Caco-2 (cell line): Measurements from ENCODE around the gene DNAAF5. TPM values are rescaled to one million over a fixed set of nuclear protein-coding genes. Genes with fewer than 3 reads are reported as not detected.

Experiments used
- BruUV-seq: library from RNA; stranded (reverse); fragments of 400-500 nt; replicated peaks from 2 replicates; lab custom pipeline; 2021; lab: Mats Ljungman, UMichigan
- CTCF ChIA-PET: fragments of 300-600 bp; sonication (Branson Sonifier 250); formaldehyde crosslinking; loops from one replicate; lab custom pipeline; 2022; ENCODE audit warnings: antibody characterized with exemption; lab: Charles Lee
- POLR2A ChIA-PET: fragments of 300-600 bp; sonication (Branson Sonifier 250); formaldehyde crosslinking; loops from one replicate; lab custom pipeline; 2022; ENCODE audit warnings: antibody characterized with exemption; lab: Charles Lee
- DNase-seq, 2 experiments: peaks; one replicate each; pipeline versions ENCODE4 v3.0.0 to v3.0.0-alpha.2; 2020 to 2022
- H3K27me3 ChIP-seq: replicated peaks from 2 replicates; pipeline ENCODE4 v1.6.0; 2011; ENCODE audit warnings: low read length; ENCODE audit not compliant: control insufficient read depth, insufficient read depth
- H3K36me3 ChIP-seq: 2 replicates; pipeline ENCODE4 v1.5.1; 2011; ENCODE audit warnings: low read length; ENCODE audit not compliant: control insufficient read depth, insufficient read depth
- H3K4me1 ChIP-seq: fragments of 250-450 bp; sonication (Bioruptor Pico); 2 replicates; pipeline ENCODE4 v1.5.1; 2020; ENCODE audit warnings: mild to moderate bottlenecking
- H3K4me3 ChIP-seq: 2 replicates; pipeline ENCODE4 v1.5.1; 2011; ENCODE audit warnings: low read depth, mild to moderate bottlenecking, control low read depth, low read length
- H3K9me3 ChIP-seq: fragments of 250-450 bp; sonication (Bioruptor Pico); 2 replicates; pipeline ENCODE4 v1.5.1; 2020; ENCODE audit warnings: mild to moderate bottlenecking, moderate library complexity
- H3K27ac Mint-ChIP-seq: one replicate; pipeline ENCODE4 v1.8.0; 2022; ENCODE audit warnings: mixed read lengths; ENCODE audit not compliant: unreplicated experiment
- H3K27me3 Mint-ChIP-seq: one replicate; pipeline ENCODE4 v1.8.0; 2022; ENCODE audit warnings: mixed read lengths; ENCODE audit not compliant: insufficient read depth, unreplicated experiment
- H3K36me3 Mint-ChIP-seq: one replicate; pipeline ENCODE4 v1.8.0; 2022; ENCODE audit warnings: mild to moderate bottlenecking, mixed read lengths; ENCODE audit not compliant: insufficient read depth, unreplicated experiment
- H3K4me1 Mint-ChIP-seq: one replicate; pipeline ENCODE4 v1.8.0; 2022; ENCODE audit warnings: low read depth, mixed read lengths; ENCODE audit not compliant: unreplicated experiment
- H3K4me3 Mint-ChIP-seq: one replicate; pipeline ENCODE4 v1.8.0; 2022; ENCODE audit warnings: mild to moderate bottlenecking, moderate library complexity, mixed read lengths; ENCODE audit not compliant: unreplicated experiment
- H3K9me3 Mint-ChIP-seq: one replicate; pipeline ENCODE4 v1.8.0; 2022; ENCODE audit warnings: mixed read lengths; ENCODE audit not compliant: unreplicated experiment
- intact Hi-C: fragments of 100-400 bp; cut with micrococcal nuclease; formaldehyde crosslinking; loops from one replicate; pipeline ENCODE4 v1.10.0; 2022; ENCODE audit not compliant: unreplicated experiment
- total RNA-seq: library from RNA; stranded (reverse); gene quantifications from 2 replicates; pipeline ENCODE4 v1.2.3, GENCODE V29; 2022
- TF ChIP-seq, protein P1 (sequence below), 2 experiments: fragments of 200-600 bp in 1 of 2; IDR thresholded peaks; 1 replicate in 1 of 2; 2 replicates in 1 of 2; pipeline versions ENCODE4 v1.5.1 to v1.8.0; 2011 to 2022; ENCODE audit warnings: antibody characterized with exemption in 1 of 2, control low read depth in 1 of 2, inconsistent platforms in 1 of 2, low read depth in 1 of 2, low read length in 1 of 2, mild to moderate bottlenecking in 1 of 2, moderate library complexity in 1 of 2; ENCODE audit not compliant: insufficient read depth in 1 of 2, severe bottlenecking in 1 of 2, unreplicated experiment in 1 of 2

Gene DNAAF5
- total RNA-seq, 1 experiment from 2014 or later = 51.4 TPM

GRCh38 chr7:723541-723940 lies 3.0 kb upstream of the DNAAF5 start:
- H3K4me1 Mint-ChIP-seq = peaks cover 12% of the 10 kb centered on the region
- peaks cover 35% of the 10 kb centered on the region for H3K9me3 Mint-ChIP-seq

GRCh38 chr7:724298-724697 lies 2.2 kb upstream of the DNAAF5 start:
- no peak for DNase-seq
- BruUV-seq = no TSS peak
- H3K4me3 Mint-ChIP-seq = no peak overlapping the region

More at GRCh38 chr7:723541-723940, 3.0 kb upstream of the DNAAF5 start:
- DNase-seq = no peak
- TF ChIP-seq, protein P1, sequence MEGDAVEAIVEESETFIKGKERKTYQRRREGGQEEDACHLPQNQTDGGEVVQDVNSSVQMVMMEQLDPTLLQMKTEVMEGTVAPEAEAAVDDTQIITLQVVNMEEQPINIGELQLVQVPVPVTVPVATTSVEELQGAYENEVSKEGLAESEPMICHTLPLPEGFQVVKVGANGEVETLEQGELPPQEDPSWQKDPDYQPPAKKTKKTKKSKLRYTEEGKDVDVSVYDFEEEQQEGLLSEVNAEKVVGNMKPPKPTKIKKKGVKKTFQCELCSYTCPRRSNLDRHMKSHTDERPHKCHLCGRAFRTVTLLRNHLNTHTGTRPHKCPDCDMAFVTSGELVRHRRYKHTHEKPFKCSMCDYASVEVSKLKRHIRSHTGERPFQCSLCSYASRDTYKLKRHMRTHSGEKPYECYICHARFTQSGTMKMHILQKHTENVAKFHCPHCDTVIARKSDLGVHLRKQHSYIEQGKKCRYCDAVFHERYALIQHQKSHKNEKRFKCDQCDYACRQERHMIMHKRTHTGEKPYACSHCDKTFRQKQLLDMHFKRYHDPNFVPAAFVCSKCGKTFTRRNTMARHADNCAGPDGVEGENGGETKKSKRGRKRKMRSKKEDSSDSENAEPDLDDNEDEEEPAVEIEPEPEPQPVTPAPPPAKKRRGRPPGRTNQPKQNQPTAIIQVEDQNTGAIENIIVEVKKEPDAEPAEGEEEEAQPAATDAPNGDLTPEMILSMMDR (IDR thresholded peaks at IDR 0.05; ENCODE audit: insufficient read depth in 1 of 2, low read depth in 1 of 2, low read length in 1 of 2, severe bottlenecking in 1 of 2, unreplicated experiment in 1 of 2) = no peak
- POLR2A ChIA-PET = no interaction called here
- peaks cover 35% of the 10 kb centered on the region for H3K9me3 ChIP-seq
- H3K4me1 ChIP-seq = peaks cover 11% of the 10 kb centered on the region
- Mint-ChIP-seq H3K4me3 (no peak overlapping the region), H3K27me3 (no peaks in the 10 kb centered on the region), H3K36me3 (peaks cover 59% of the 10 kb centered on the region), H3K27ac (peak overlapping the region; percentile 5)
- CTCF ChIA-PET = no interaction called here
- peaks cover 7% of the 10 kb centered on the region for H3K36me3 ChIP-seq
- no peaks in the 10 kb centered on the region for H3K27me3 ChIP-seq
- H3K4me3 ChIP-seq = no peak overlapping the region
- no TSS peak for BruUV-seq
- intact Hi-C loops = no loop called here

DNA sequence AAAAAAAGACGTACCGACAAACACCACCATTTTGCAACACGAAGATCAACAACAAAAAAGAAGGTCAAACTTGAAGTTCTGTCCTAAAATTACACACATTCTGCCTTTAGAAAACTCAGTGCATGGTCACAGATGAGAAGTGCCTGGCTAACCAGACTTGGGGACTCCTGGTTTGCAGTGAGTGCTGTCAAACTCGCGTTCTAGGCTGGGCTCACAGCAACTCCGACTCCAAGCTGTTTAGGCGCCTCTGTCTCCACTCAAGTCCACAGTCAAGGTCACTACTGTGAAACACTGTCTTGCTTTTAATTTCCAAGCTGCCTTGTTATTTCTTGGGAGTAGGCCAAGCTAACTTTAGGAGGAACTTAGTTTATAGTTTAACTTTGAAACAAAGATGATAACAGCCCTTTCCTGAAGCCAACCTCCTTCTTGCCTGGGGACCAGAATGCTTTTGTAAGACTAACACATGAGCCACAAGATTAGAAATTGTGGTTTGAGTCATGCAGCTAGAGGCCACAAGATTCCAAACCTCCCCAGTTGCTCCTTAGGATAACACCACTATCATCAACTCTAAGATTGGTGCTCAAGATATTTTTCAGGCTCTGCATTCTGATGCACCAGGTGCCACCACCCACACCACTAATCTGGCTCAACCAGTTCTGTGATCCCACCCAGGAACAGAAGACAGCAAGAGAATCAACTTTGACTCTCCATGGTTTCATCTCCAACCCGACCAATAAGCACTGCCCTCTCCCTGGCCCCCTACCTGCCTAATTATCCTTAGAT lies 1.1 kb upstream of the DNAAF5 start:
- peak overlapping the region; percentile 50 for H3K27ac Mint-ChIP-seq
- H3K9me3 Mint-ChIP-seq = peaks cover 35% of the 10 kb centered on the region
- DNase-seq = peak in 1 of 2 experiments; percentile 37
- ChIA-PET CTCF (interaction anchor here (0.7 kb wide), 1 partner anchor 148 kb away, joined by 3 read pairs; no protein-coding TSS in a partner anchor), POLR2A (no interaction called here)
- H3K4me3 Mint-ChIP-seq = peak overlapping the region; percentile 82
- H3K27me3 Mint-ChIP-seq = no peaks in the 10 kb centered on the region
- no TSS peak for BruUV-seq
- intact Hi-C loops = loop anchor here (2.0 to 5.0 kb wide), 2 partner anchors 187 to 403 kb away; no protein-coding TSS in a partner anchor
- peaks cover 68% of the 10 kb centered on the region for H3K36me3 Mint-ChIP-seq
- Histone ChIP-seq H3K9me3 (peaks cover 35% of the 10 kb centered on the region), H3K27me3 (no peaks in the 10 kb centered on the region), H3K36me3 (peaks cover 7% of the 10 kb centered on the region), H3K4me3 (peak overlapping the region; percentile 87), H3K4me1 (peaks cover 14% of the 10 kb centered on the region)
- H3K4me1 Mint-ChIP-seq = peaks cover 11% of the 10 kb centered on the region
- TF ChIP-seq, protein P1 (IDR thresholded peaks at IDR 0.05; ENCODE audit: insufficient read depth in 1 of 2, low read depth in 1 of 2, low read length in 1 of 2, severe bottlenecking in 1 of 2, unreplicated experiment in 1 of 2) = no peak

More at GRCh38 chr7:724298-724697, 2.2 kb upstream of the DNAAF5 start:
- ChIA-PET POLR2A (no interaction called here), CTCF (no interaction called here)
- Histone ChIP-seq H3K4me1 (peaks cover 11% of the 10 kb centered on the region), H3K9me3 (peaks cover 35% of the 10 kb centered on the region), H3K36me3 (peaks cover 7% of the 10 kb centered on the region), H3K27me3 (no peaks in the 10 kb centered on the region), H3K4me3 (no peak overlapping the region)
- Mint-ChIP-seq H3K36me3 (peaks cover 59% of the 10 kb centered on the region), H3K9me3 (peaks cover 35% of the 10 kb centered on the region), H3K27me3 (no peaks in the 10 kb centered on the region), H3K4me1 (peaks cover 12% of the 10 kb centered on the region), H3K27ac (peak overlapping the region; percentile 5)
- intact Hi-C loops = no loop called here
- TF ChIP-seq, protein P1 (IDR thresholded peaks at IDR 0.05; ENCODE audit: insufficient read depth in 1 of 2, low read depth in 1 of 2, low read length in 1 of 2, severe bottlenecking in 1 of 2, unreplicated experiment in 1 of 2) = no peak
